Progenitor cell of endocrine pancreas (in vitro differentiated cells): Measurements from ENCODE around the gene ITGB8. TPM values are rescaled to one million over a fixed set of nuclear protein-coding genes. Genes with fewer than 3 reads are reported as not detected.

ENCODE experiments used
- DNase-seq: peaks from one replicate; pipeline ENCODE4 v3.0.0; 2021; ENCODE audit warnings: low spot score; ENCODE audit not compliant: unreplicated experiment
- H3K27ac Mint-ChIP-seq: 2 replicates; pipeline ENCODE4 v1.8.0; 2021; ENCODE audit warnings: mild to moderate bottlenecking, moderate library complexity, mixed read lengths
- H3K27me3 Mint-ChIP-seq: 2 replicates; pipeline ENCODE4 v1.8.0; 2021; ENCODE audit warnings: mixed read lengths
- H3K36me3 Mint-ChIP-seq: 2 replicates; pipeline ENCODE4 v1.8.0; 2022; ENCODE audit warnings: mixed read lengths; ENCODE audit not compliant: insufficient read depth
- H3K4me1 Mint-ChIP-seq: 2 replicates; pipeline ENCODE4 v1.8.0; 2021; ENCODE audit warnings: low read depth, mixed read lengths
- H3K4me3 Mint-ChIP-seq: 2 replicates; pipeline ENCODE4 v1.8.0; 2021; ENCODE audit warnings: low read depth, mild to moderate bottlenecking, moderate library complexity, mixed read lengths
- H3K9me3 Mint-ChIP-seq: 2 replicates; pipeline ENCODE4 v1.8.0; 2021; ENCODE audit warnings: low read depth, mixed read lengths
- total RNA-seq: library from RNA; stranded (reverse); gene quantifications from 2 replicates; pipeline ENCODE4 v1.2.1, GENCODE V29; 2021
- TF ChIP-seq, protein P1 (sequence below): fragments of 200-600 bp; sonication (generic); IDR thresholded peaks from one replicate; pipeline ENCODE4 v1.5.0; 2021; ENCODE audit warnings: antibody characterized with exemption, mild to moderate bottlenecking; ENCODE audit not compliant: unreplicated experiment

Gene ITGB8
- total RNA-seq, 1 donor from 2014 or later = 37.2 TPM

GRCh38 chr7:20320322-20320721, 10.4 kb upstream of the ITGB8 start:
- no peak overlapping the region for H3K4me3 Mint-ChIP-seq
- no peaks in the 10 kb centered on the region for H3K27me3 Mint-ChIP-seq
- no peak overlapping the region for H3K27ac Mint-ChIP-seq
- no peaks in the 10 kb centered on the region for H3K9me3 Mint-ChIP-seq
- H3K36me3 Mint-ChIP-seq = no peaks in the 10 kb centered on the region
- no peaks in the 10 kb centered on the region for H3K4me1 Mint-ChIP-seq
- no peak for DNase-seq
- TF ChIP-seq, protein P1, sequence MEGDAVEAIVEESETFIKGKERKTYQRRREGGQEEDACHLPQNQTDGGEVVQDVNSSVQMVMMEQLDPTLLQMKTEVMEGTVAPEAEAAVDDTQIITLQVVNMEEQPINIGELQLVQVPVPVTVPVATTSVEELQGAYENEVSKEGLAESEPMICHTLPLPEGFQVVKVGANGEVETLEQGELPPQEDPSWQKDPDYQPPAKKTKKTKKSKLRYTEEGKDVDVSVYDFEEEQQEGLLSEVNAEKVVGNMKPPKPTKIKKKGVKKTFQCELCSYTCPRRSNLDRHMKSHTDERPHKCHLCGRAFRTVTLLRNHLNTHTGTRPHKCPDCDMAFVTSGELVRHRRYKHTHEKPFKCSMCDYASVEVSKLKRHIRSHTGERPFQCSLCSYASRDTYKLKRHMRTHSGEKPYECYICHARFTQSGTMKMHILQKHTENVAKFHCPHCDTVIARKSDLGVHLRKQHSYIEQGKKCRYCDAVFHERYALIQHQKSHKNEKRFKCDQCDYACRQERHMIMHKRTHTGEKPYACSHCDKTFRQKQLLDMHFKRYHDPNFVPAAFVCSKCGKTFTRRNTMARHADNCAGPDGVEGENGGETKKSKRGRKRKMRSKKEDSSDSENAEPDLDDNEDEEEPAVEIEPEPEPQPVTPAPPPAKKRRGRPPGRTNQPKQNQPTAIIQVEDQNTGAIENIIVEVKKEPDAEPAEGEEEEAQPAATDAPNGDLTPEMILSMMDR = no peak

GRCh38 chr7:20320786-20321185, 9.9 kb upstream of the ITGB8 start:
- H3K4me3 Mint-ChIP-seq = no peak overlapping the region
- no peaks in the 10 kb centered on the region for H3K36me3 Mint-ChIP-seq
- no peak for DNase-seq
- H3K9me3 Mint-ChIP-seq = no peaks in the 10 kb centered on the region
- no peak overlapping the region for H3K27ac Mint-ChIP-seq
- TF ChIP-seq, protein P1 = no peak
- no peaks in the 10 kb centered on the region for H3K27me3 Mint-ChIP-seq
- H3K4me1 Mint-ChIP-seq = no peaks in the 10 kb centered on the region

GRCh38 chr7:20323595-20323994, 7.1 kb upstream of the ITGB8 start:
- H3K36me3 Mint-ChIP-seq = no peaks in the 10 kb centered on the region
- no peak overlapping the region for H3K27ac Mint-ChIP-seq
- H3K27me3 Mint-ChIP-seq = no peaks in the 10 kb centered on the region
- no peak overlapping the region for H3K4me3 Mint-ChIP-seq
- H3K4me1 Mint-ChIP-seq = no peaks in the 10 kb centered on the region
- DNase-seq = no peak
- no peaks in the 10 kb centered on the region for H3K9me3 Mint-ChIP-seq
- TF ChIP-seq, protein P1 = no peak

DNA sequence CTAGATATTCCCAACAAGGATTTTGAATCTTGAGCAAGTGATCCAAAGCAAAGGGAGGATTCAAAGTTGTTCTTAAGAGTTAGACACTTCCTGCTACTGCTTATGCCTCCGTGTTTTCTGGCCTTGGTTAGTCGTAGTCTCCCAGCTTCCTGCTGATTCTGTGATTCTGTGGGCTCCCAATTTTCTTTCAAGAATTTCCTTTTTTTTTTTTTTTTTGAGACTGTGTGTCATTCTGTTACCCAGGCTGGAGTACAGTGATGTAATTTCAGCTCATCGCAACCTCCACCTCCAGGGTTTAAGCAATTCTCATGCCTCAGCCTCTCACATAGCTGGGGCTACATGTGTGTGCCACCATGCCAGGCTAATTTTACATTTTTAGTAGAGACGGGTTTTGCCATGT, 4.4 kb upstream of the ITGB8 start:
- Mint-ChIP-seq H3K9me3 (no peaks in the 10 kb centered on the region), H3K4me3 (no peak overlapping the region), H3K4me1 (peaks cover 6% of the 10 kb centered on the region), H3K36me3 (no peaks in the 10 kb centered on the region), H3K27ac (no peak overlapping the region), H3K27me3 (no peaks in the 10 kb centered on the region)
- TF ChIP-seq, protein P1 = no peak
- no peak for DNase-seq

GRCh38 chr7:20327055-20327454, 3.6 kb upstream of the ITGB8 start:
- no peaks in the 10 kb centered on the region for H3K9me3 Mint-ChIP-seq
- H3K4me1 Mint-ChIP-seq = peaks cover 6% of the 10 kb centered on the region
- H3K36me3 Mint-ChIP-seq = no peaks in the 10 kb centered on the region
- no peak overlapping the region for H3K27ac Mint-ChIP-seq
- H3K27me3 Mint-ChIP-seq = no peaks in the 10 kb centered on the region
- TF ChIP-seq, protein P1 = no peak
- no peak for DNase-seq
- H3K4me3 Mint-ChIP-seq = no peak overlapping the region
